Calu3 (cell line): ENCODE data around the gene SMPD2. TPM values are rescaled to one million over a fixed set of nuclear protein-coding genes. Genes with fewer than 3 reads are reported as not detected.

Experiments
- BruUV-seq: library from RNA; stranded (reverse); fragments of 400-500 nt; replicated peaks from 2 replicates; lab custom pipeline; 2021; lab: Mats Ljungman, UMichigan
- CTCF ChIA-PET: fragments of 300-600 bp; sonication (Branson Sonifier 250); formaldehyde crosslinking; loops from one replicate; lab custom pipeline; 2022; ENCODE audit warnings: antibody characterized with exemption; lab: Charles Lee
- DNase-seq: peaks from one replicate; pipeline ENCODE4 v3.0.0; 2022
- H3K27ac Mint-ChIP-seq: one replicate; pipeline ENCODE4 v1.8.0; 2022; ENCODE audit warnings: mixed read lengths; ENCODE audit not compliant: unreplicated experiment
- H3K27me3 Mint-ChIP-seq: one replicate; pipeline ENCODE4 v1.8.0; 2022; ENCODE audit warnings: mixed read lengths; ENCODE audit not compliant: unreplicated experiment
- H3K36me3 Mint-ChIP-seq: one replicate; pipeline ENCODE4 v1.8.0; 2022; ENCODE audit warnings: mild to moderate bottlenecking, moderate library complexity, mixed read lengths; ENCODE audit not compliant: insufficient read depth, unreplicated experiment
- H3K4me1 Mint-ChIP-seq: one replicate; pipeline ENCODE4 v1.8.0; 2022; ENCODE audit warnings: mild to moderate bottlenecking, low read depth, mixed read lengths; ENCODE audit not compliant: unreplicated experiment
- H3K4me3 Mint-ChIP-seq: one replicate; pipeline ENCODE4 v1.8.0; 2022; ENCODE audit warnings: mild to moderate bottlenecking, low read depth, moderate library complexity, mixed read lengths; ENCODE audit not compliant: unreplicated experiment
- H3K9me3 Mint-ChIP-seq: one replicate; pipeline ENCODE4 v1.8.0; 2022; ENCODE audit warnings: low read depth, mixed read lengths; ENCODE audit not compliant: unreplicated experiment
- CTCF ChIP-seq: fragments of 200-600 bp; IDR thresholded peaks from one replicate; pipeline ENCODE4 v1.8.0; 2022; ENCODE audit warnings: antibody characterized with exemption; ENCODE audit not compliant: unreplicated experiment
- intact Hi-C: fragments of 100-400 bp; cut with micrococcal nuclease; formaldehyde crosslinking; loops from one replicate; pipeline ENCODE4 v1.10.0; 2022; ENCODE audit not compliant: unreplicated experiment
- total RNA-seq: library from RNA; stranded (reverse); gene quantifications from 2 replicates; pipeline ENCODE4 v1.2.3, GENCODE V29; 2022

SMPD2 gene
- total RNA-seq, 1 experiment from 2014 or later: 17.3 TPM

- CTCF ChIA-PET: no interaction called here
- Mint-ChIP-seq H3K4me3 (no peak overlapping the region), H3K27ac (peak overlapping the region; percentile 69), H3K4me1 (no peaks in the 10 kb centered on the region), H3K36me3 (peaks cover 21% of the 10 kb centered on the region), H3K27me3 (no peaks in the 10 kb centered on the region), H3K9me3 (no peaks in the 10 kb centered on the region)
- intact Hi-C loops: no loop called here
- no TSS peak for BruUV-seq
- DNase-seq: no peak
- TF ChIP-seq CTCF: no peak
Observed at GRCh38 chr6:109448615-109449014, 8.1 kb downstream of the SMPD2 start.

GRCh38 chr6:109449064-109449794, 8.7 kb downstream of the SMPD2 start:
- CTCF ChIA-PET: no interaction called here
- no peaks in the 10 kb centered on the region for H3K27me3 Mint-ChIP-seq
- no peak overlapping the region for H3K4me3 Mint-ChIP-seq
- H3K4me1 Mint-ChIP-seq: no peaks in the 10 kb centered on the region
- no peaks in the 10 kb centered on the region for H3K9me3 Mint-ChIP-seq
- BruUV-seq: no TSS peak
- no peak for DNase-seq
- peaks cover 24% of the 10 kb centered on the region for H3K36me3 Mint-ChIP-seq
- no peak for TF ChIP-seq CTCF
- no peak overlapping the region for H3K27ac Mint-ChIP-seq
- intact Hi-C loops: no loop called here

- Mint-ChIP-seq H3K27me3 (no peaks in the 10 kb centered on the region), H3K36me3 (peaks cover 29% of the 10 kb centered on the region), H3K4me1 (no peaks in the 10 kb centered on the region), H3K4me3 (no peak overlapping the region), H3K9me3 (no peaks in the 10 kb centered on the region), H3K27ac (no peak overlapping the region)
- intact Hi-C loops: no loop called here
- TF ChIP-seq CTCF: no peak
- CTCF ChIA-PET: no interaction called here
- no peak for DNase-seq
- no TSS peak for BruUV-seq
Observed at GRCh38 chr6:109449795-109450673, 9.5 kb downstream of the SMPD2 start.

GRCh38 chr6:109450801-109451200, 10.3 kb downstream of the SMPD2 start:
- no peaks in the 10 kb centered on the region for H3K27me3 Mint-ChIP-seq
- H3K4me1 Mint-ChIP-seq: no peaks in the 10 kb centered on the region
- no TSS peak for BruUV-seq
- intact Hi-C loops: no loop called here
- CTCF ChIA-PET: no interaction called here
- DNase-seq: no peak
- H3K9me3 Mint-ChIP-seq: no peaks in the 10 kb centered on the region
- peaks cover 30% of the 10 kb centered on the region for H3K36me3 Mint-ChIP-seq
- no peak for TF ChIP-seq CTCF
- H3K27ac Mint-ChIP-seq: no peak overlapping the region
- no peak overlapping the region for H3K4me3 Mint-ChIP-seq
